SIG-M5 treated with dmso at 0.1 percent for 504 hours (cell line): ENCODE results near the gene DQX1.

Source experiments
- DNase-seq: peaks from one replicate; lab custom pipeline; 2025; ENCODE audit not compliant: unreplicated experiment; lab: John Stamatoyannopoulos, UW

Gene DQX1

GRCh38 chr2:74534411-74534810 lies 8.4 kb upstream of the DQX1 start:
- no peak for DNase-seq

- DNase-seq = no peak
These were observed 7.4 kb upstream of the DQX1 start for GRCh38 chr2:74533464-74533863.

GRCh38 chr2:74532222-74532621 lies 6.2 kb upstream of the DQX1 start:
- peak; percentile 48 for DNase-seq

GRCh38 chr2:74531666-74532065 lies 5.6 kb upstream of the DQX1 start:
- no peak for DNase-seq

- DNase-seq = peak; percentile 38
These were observed 4.5 kb upstream of the DQX1 start for GRCh38 chr2:74530239-74531187.

- peak; percentile 98 for DNase-seq
These were observed 3.6 kb upstream of the DQX1 start, which contains the start of the genes AUP1 and HTRA2 for GRCh38 chr2:74529357-74530238. TSS of gene AUP1 (minus strand) at chr2:74529706. CDS start at chr2:74529629, 77 bp downstream. TSS of gene HTRA2 (plus strand) at chr2:74529933. CDS start at chr2:74530007, 74 bp downstream.

- no peak for DNase-seq
These were observed 2.7 kb upstream of the DQX1 start for GRCh38 chr2:74528600-74529356.

GRCh38 chr2:74527741-74528140 lies 1.7 kb upstream of the DQX1 start:
- DNase-seq = no peak

- DNase-seq = no peak
These were observed 709 bp upstream of the DQX1 start for GRCh38 chr2:74526649-74527230.

GRCh38 chr2:74524955-74525716 lies 895 bp downstream of the DQX1 start:
- no peak for DNase-seq

GRCh38 chr2:74524005-74524404 lies 2.0 kb downstream of the DQX1 start:
- DNase-seq = no peak

- DNase-seq = no peak
These were observed 3.5 kb downstream of the DQX1 start for GRCh38 chr2:74522516-74522915.

- no peak for DNase-seq
These were observed 9.4 kb downstream of the DQX1 start for GRCh38 chr2:74516650-74517049.

GRCh38 chr2:74515981-74516633 lies 9.9 kb downstream of the DQX1 start:
- no peak for DNase-seq

GRCh38 chr2:74515271-74515980 lies 10.6 kb downstream of the DQX1 start:
- DNase-seq = no peak

- DNase-seq = no peak
These were observed 11.4 kb downstream of the DQX1 start, which contains the start of gene TLX2 for GRCh38 chr2:74514368-74515270. TSS of gene TLX2 (plus strand) at chr2:74514450. CDS start at chr2:74514807, 357 bp downstream.

GRCh38 chr2:74513605-74514367 lies 12.2 kb downstream of the DQX1 start:
- no peak for DNase-seq
